Caco-2 (cell line): Measurements from ENCODE around the gene KLHL13. TPM values are rescaled to one million over a fixed set of nuclear protein-coding genes. Genes with fewer than 3 reads are reported as not detected.

ENCODE experiments used
- Bru-seq: library from RNA; stranded (reverse); fragments of 400-500 nt; gene quantifications from one replicate; lab custom pipeline; 2021; lab: Mats Ljungman, UMichigan
- BruChase-seq, 2 experiments: library from RNA; stranded (reverse); fragments of 400-500 nt; gene quantifications; one replicate each; lab custom pipeline; 2021; lab: Mats Ljungman, UMichigan
- BruUV-seq: library from RNA; stranded (reverse); fragments of 400-500 nt; replicated peaks from 2 replicates; lab custom pipeline; 2021; lab: Mats Ljungman, UMichigan
- CTCF ChIA-PET: fragments of 300-600 bp; sonication (Branson Sonifier 250); formaldehyde crosslinking; loops from one replicate; lab custom pipeline; 2022; ENCODE audit warnings: antibody characterized with exemption; lab: Charles Lee
- POLR2A ChIA-PET: fragments of 300-600 bp; sonication (Branson Sonifier 250); formaldehyde crosslinking; loops from one replicate; lab custom pipeline; 2022; ENCODE audit warnings: antibody characterized with exemption; lab: Charles Lee
- DNase-seq, 2 experiments: peaks; one replicate each; pipeline versions ENCODE4 v3.0.0 to v3.0.0-alpha.2; 2020 to 2022
- H3K27me3 ChIP-seq: replicated peaks from 2 replicates; pipeline ENCODE4 v1.6.0; 2011; ENCODE audit warnings: low read length; ENCODE audit not compliant: control insufficient read depth, insufficient read depth
- H3K36me3 ChIP-seq: 2 replicates; pipeline ENCODE4 v1.5.1; 2011; ENCODE audit warnings: low read length; ENCODE audit not compliant: control insufficient read depth, insufficient read depth
- H3K4me1 ChIP-seq: fragments of 250-450 bp; sonication (Bioruptor Pico); 2 replicates; pipeline ENCODE4 v1.5.1; 2020; ENCODE audit warnings: mild to moderate bottlenecking
- H3K4me3 ChIP-seq: 2 replicates; pipeline ENCODE4 v1.5.1; 2011; ENCODE audit warnings: low read depth, mild to moderate bottlenecking, control low read depth, low read length
- H3K9me3 ChIP-seq: fragments of 250-450 bp; sonication (Bioruptor Pico); 2 replicates; pipeline ENCODE4 v1.5.1; 2020; ENCODE audit warnings: mild to moderate bottlenecking, moderate library complexity
- H3K27ac Mint-ChIP-seq: one replicate; pipeline ENCODE4 v1.8.0; 2022; ENCODE audit warnings: mixed read lengths; ENCODE audit not compliant: unreplicated experiment
- H3K27me3 Mint-ChIP-seq: one replicate; pipeline ENCODE4 v1.8.0; 2022; ENCODE audit warnings: mixed read lengths; ENCODE audit not compliant: insufficient read depth, unreplicated experiment
- H3K36me3 Mint-ChIP-seq: one replicate; pipeline ENCODE4 v1.8.0; 2022; ENCODE audit warnings: mild to moderate bottlenecking, mixed read lengths; ENCODE audit not compliant: insufficient read depth, unreplicated experiment
- H3K4me1 Mint-ChIP-seq: one replicate; pipeline ENCODE4 v1.8.0; 2022; ENCODE audit warnings: low read depth, mixed read lengths; ENCODE audit not compliant: unreplicated experiment
- H3K4me3 Mint-ChIP-seq: one replicate; pipeline ENCODE4 v1.8.0; 2022; ENCODE audit warnings: mild to moderate bottlenecking, moderate library complexity, mixed read lengths; ENCODE audit not compliant: unreplicated experiment
- H3K9me3 Mint-ChIP-seq: one replicate; pipeline ENCODE4 v1.8.0; 2022; ENCODE audit warnings: mixed read lengths; ENCODE audit not compliant: unreplicated experiment
- CTCF ChIP-seq, 2 experiments: fragments of 200-600 bp in 1 of 2; IDR thresholded peaks; 1 replicate in 1 of 2; 2 replicates in 1 of 2; pipeline versions ENCODE4 v1.5.1 to v1.8.0; 2011 to 2022; ENCODE audit warnings: antibody characterized with exemption in 1 of 2, control low read depth in 1 of 2, inconsistent platforms in 1 of 2, low read depth in 1 of 2, low read length in 1 of 2, mild to moderate bottlenecking in 1 of 2, moderate library complexity in 1 of 2; ENCODE audit not compliant: insufficient read depth in 1 of 2, severe bottlenecking in 1 of 2, unreplicated experiment in 1 of 2
- intact Hi-C: fragments of 100-400 bp; cut with micrococcal nuclease; formaldehyde crosslinking; loops from one replicate; pipeline ENCODE4 v1.10.0; 2022; ENCODE audit not compliant: unreplicated experiment
- long read RNA-seq: library from polyadenylated mRNA; stranded (forward); transcript quantifications from one replicate; pipeline ENCODE4 v2.0.0, GENCODE V29; 2022
- total RNA-seq: library from RNA; stranded (reverse); gene quantifications from 2 replicates; pipeline ENCODE4 v1.2.3, GENCODE V29; 2022

Gene KLHL13, protein sequence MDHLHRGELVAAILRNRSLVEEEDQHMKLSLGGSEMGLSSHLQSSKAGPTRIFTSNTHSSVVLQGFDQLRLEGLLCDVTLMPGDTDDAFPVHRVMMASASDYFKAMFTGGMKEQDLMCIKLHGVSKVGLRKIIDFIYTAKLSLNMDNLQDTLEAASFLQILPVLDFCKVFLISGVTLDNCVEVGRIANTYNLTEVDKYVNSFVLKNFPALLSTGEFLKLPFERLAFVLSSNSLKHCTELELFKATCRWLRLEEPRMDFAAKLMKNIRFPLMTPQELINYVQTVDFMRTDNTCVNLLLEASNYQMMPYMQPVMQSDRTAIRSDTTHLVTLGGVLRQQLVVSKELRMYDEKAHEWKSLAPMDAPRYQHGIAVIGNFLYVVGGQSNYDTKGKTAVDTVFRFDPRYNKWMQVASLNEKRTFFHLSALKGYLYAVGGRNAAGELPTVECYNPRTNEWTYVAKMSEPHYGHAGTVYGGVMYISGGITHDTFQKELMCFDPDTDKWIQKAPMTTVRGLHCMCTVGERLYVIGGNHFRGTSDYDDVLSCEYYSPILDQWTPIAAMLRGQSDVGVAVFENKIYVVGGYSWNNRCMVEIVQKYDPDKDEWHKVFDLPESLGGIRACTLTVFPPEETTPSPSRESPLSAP
- total RNA-seq (8.7 and 9.1 TPM in 2 replicates), Bru-seq, nascent RNA (percentile 60 among the genes with signal in this experiment), BruChase-seq, experiment 1, labeled RNA remaining after a 2-hour chase (percentile 65 among the genes with signal in this experiment), BruChase-seq, experiment 2, labeled RNA remaining after a 6-hour chase (percentile 55 among the genes with signal in this experiment)
- long read RNA-seq, transcript KLHL13-204 (7 exons, 3,256 nt): major isoform, 8 of 13 reads
- long read RNA-seq, partial matches to known transcripts: 0 of 13 reads
- long read RNA-seq, other reads (novel, unspliced or antisense): 4 of 13 reads

DNA sequence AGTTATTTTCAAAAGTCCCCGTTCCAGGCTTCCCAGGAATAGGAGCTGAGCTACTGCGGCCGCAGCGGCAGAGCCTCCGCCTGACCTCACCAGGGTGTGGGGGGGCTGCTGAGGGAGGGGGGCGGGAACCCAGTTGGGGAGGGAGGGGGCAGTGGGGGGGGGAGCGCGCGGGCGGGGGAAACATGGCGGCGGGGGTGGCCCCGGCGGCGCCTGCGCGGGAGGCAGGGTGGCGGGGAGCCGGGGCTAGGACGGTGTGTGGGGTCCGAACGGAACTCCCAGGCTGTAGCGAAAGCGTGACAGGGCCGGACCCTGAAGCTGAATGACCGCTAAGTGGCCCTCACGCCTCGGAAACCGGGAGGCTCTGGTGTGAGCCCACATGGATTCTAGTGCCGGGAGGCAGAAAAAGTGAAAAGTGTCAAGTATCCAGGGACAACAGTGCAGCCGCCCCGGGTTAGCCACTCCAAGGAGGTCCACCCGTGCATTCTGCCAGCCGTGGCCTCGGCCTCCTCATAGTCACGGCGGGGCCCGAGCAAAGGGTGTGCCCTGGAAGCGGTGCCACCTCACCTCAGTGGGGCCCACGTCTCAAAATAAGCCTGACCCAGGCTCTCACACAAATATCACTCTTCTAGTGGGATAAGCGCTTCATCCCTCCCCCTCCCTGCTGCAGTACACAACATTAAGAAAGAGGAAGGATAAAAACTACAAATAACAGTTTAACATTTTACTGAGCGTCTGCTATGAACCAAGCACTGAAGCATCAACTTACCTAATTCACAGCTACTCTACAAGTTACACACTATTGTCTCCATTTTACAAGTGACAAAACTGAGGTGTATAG is at the start of gene KLHL13:
KLHL13 (minus strand) TSS at position 98 of the 838 bp plus-strand sequence. CDS start 88,337 bp downstream, outside the sequence.
- peak within 1 kb of the TSS; percentile 79 for H3K4me3 ChIP-seq
- ChIA-PET POLR2A (no interaction called here), CTCF (no interaction called here)
- Mint-ChIP-seq H3K27me3 (no peaks in the 10 kb centered on the region), H3K4me1 (peaks cover 19% of the 10 kb centered on the region), H3K27ac (peak within 1 kb of the TSS; percentile 42), H3K9me3 (no peaks in the 10 kb centered on the region), H3K36me3 (no peaks in the 10 kb centered on the region), H3K4me3 (peak within 1 kb of the TSS; percentile 84)
- DNase-seq: peak; percentile 49 to 50
- intact Hi-C loops: loop anchor here (1.0 to 5.0 kb wide), 4 partner anchors 40 to 120 kb away; no protein-coding TSS in a partner anchor
- no peaks in the 10 kb centered on the region for H3K27me3 ChIP-seq
- peak in 1 of 2 experiments; percentile 15 for TF ChIP-seq CTCF (IDR thresholded peaks at IDR 0.05; ENCODE audit: insufficient read depth in 1 of 2, low read depth in 1 of 2, low read length in 1 of 2, severe bottlenecking in 1 of 2, unreplicated experiment in 1 of 2)
- BruUV-seq: no TSS peak
- H3K36me3 ChIP-seq: no peaks in the 10 kb centered on the region
- no peaks in the 10 kb centered on the region for H3K9me3 ChIP-seq
- H3K4me1 ChIP-seq: no peaks in the 10 kb centered on the region

GRCh38 chrX:118164138-118164537 is 47.5 kb upstream of the KLHL13 start:
- no TSS peak for BruUV-seq
- Histone ChIP-seq H3K9me3 (no peaks in the 10 kb centered on the region), H3K4me3 (no peak overlapping the region), H3K27me3 (no peaks in the 10 kb centered on the region), H3K4me1 (no peaks in the 10 kb centered on the region), H3K36me3 (no peaks in the 10 kb centered on the region)
- intact Hi-C loops: no loop called here
- no peak for DNase-seq
- POLR2A ChIA-PET: no interaction called here
- no peaks in the 10 kb centered on the region for H3K9me3 Mint-ChIP-seq
- TF ChIP-seq CTCF (IDR thresholded peaks at IDR 0.05; ENCODE audit: insufficient read depth in 1 of 2, low read depth in 1 of 2, low read length in 1 of 2, severe bottlenecking in 1 of 2, unreplicated experiment in 1 of 2): no peak
- no peaks in the 10 kb centered on the region for H3K36me3 Mint-ChIP-seq
- H3K4me3 Mint-ChIP-seq: no peak overlapping the region
- H3K4me1 Mint-ChIP-seq: no peaks in the 10 kb centered on the region
- no peaks in the 10 kb centered on the region for H3K27me3 Mint-ChIP-seq
- CTCF ChIA-PET: no interaction called here
- H3K27ac Mint-ChIP-seq: no peak overlapping the region
